ENCODE results near the gene FAM3C.

- TF ChIP-seq POLR2AphosphoS5 (IDR thresholded peaks at IDR 0.05) (no peak), CTCF (IDR thresholded peaks at IDR 0.05) (no peak), POLR2A (IDR thresholded peaks at IDR 0.05) (no peak)
Measured at GRCh38 chr7:121371883-121372282, 24.2 kb downstream of the FAM3C start.

Measured in stomach (tissue), 4 donors.